SIG-M5 (cell line): ENCODE results near the gene FTCD.

ENCODE experiments used
- DNase-seq: peaks from one replicate; lab custom pipeline; 2025; lab: John Stamatoyannopoulos, UW

Gene FTCD

DNA sequence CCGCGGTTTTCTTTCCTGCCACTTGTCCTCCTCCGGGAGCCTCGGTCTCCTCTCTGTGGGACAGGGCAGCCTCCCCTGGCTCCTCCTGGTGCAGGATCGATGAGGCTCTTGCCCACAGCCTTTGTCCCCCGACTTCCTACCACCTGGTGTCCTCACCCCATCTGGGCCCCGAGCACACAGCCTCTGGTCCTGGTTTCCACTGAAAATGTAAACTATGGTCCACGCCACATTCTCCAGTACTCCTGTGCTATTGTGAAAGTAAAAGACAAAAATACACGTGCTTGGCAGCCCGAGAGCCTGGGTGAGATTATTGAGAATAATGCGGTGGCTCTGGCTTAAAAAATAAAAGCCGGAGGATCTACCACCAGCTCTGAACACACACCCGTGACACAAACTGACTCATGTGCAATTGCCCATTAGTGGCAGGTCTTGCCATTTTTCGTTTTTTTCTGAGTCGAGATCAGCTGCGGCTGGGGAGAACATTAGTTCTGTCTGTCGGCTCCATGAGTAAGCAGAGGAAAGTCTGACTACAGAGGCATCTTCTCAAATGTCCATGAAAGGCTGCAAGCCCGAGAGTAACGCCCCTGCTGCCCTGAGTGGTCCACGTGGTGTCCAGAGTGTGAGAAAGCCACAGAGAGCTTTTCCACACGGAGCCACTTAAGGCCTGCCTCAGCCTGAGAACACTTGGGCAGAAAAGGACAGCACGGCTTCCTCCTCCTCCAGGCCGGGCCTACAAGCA, 63.2 kb downstream of the FTCD start:
- DNase-seq: no peak

DNA sequence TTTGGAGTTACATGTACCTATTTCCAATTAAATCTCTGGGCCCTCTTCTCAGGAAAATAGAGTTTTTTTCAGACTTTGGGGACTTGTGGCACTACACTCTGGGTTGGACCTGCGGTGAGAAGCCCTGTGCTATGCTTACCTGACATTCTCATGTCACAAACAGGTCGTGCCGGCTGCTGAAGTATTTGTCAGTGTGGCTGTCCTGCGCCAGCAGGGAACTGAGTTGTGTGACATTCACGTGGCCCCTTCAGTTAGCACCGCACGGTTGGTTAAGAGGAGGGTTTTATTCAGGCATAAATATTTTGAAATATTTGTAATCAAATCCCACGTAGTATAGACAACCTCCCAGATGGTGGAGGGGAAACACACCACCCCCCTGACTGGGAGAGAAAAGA, 63.8 kb downstream of the FTCD start:
- DNase-seq: no peak

DNA sequence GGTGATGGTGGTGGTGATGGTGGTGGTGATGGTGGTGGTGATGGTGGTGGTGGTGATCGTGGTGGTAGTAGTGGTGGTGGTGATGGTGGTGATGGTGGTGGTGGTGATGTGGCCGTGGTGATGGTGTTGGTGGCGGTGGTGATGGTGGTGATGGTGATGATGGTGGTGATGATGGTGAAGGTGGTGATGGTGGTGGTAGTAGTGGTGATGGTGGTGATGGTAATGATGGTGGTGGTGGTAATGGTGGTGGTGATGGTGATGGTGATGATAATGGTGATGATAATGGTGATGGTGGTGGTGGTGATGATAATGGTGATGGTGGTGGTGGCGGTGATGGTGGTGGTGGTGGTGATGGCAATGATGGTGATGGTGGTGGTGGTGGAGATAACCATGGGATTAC, 64.3 kb downstream of the FTCD start:
- DNase-seq: no peak

DNA sequence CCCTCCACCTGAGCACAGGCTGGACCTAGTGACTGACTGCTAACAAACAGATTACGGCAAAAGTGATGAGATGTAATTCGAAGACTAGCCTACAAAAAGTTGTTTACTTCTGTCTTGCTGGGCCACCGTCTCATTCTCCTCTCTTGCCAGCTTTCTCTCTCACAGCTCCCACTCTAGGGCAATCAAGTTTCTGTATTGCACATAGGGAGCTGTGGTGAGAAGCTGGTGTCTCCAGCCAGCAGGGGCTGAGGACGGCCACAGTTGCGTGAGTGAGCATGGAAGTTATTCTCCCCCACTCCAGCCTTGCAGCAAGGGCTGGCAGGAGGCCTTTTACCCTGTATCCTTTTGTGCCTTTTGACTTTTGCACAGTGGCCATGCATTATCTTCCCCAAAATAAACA, 66.1 kb downstream of the FTCD start:
- no peak for DNase-seq

DNA sequence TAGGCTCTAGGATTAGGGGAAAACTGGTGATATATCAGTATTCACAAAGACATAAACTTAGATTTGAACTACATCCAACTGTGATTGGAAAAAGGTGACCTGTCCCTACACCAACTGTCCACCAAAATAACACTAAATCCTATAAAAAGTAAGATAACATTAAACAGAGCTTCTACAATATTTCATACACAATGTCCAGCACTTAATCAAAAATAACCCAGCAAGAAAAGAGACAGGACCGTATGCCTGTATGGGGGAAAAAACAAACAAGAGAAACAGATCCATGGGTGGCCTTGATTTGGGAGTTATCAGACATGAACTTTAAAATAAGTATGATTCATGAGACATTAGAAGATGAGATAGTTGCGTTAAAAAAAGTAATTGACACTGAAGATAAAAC, 67.2 kb downstream of the FTCD start:
- no peak for DNase-seq

DNA sequence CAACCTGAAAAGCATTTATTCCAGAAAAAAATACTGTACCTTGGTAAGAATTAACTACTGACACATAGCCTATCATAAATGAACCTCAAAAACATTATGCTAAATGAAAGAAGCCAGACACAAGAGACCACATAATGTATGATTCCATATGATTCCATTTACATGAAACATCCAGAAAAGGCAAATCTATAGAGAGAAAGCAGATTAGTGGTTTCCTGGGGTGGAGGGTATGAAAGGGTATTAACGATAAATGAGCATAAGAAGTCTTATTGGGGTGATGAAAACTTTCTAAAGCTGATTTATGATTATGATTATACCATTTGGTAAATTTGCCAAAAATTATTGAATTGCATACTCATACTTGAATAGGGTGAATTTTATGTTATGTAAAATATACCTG, 67.7 kb downstream of the FTCD start:
- DNase-seq: no peak
